Inflammatory macrophage (primary cell): ENCODE measurements around the gene CLK3.

Source experiments
- DNase-seq, 2 donors: peaks; one replicate each; pipeline ENCODE4 v3.0.0-alpha.2; 2020 to 2022

The CLK3 gene

DNA sequence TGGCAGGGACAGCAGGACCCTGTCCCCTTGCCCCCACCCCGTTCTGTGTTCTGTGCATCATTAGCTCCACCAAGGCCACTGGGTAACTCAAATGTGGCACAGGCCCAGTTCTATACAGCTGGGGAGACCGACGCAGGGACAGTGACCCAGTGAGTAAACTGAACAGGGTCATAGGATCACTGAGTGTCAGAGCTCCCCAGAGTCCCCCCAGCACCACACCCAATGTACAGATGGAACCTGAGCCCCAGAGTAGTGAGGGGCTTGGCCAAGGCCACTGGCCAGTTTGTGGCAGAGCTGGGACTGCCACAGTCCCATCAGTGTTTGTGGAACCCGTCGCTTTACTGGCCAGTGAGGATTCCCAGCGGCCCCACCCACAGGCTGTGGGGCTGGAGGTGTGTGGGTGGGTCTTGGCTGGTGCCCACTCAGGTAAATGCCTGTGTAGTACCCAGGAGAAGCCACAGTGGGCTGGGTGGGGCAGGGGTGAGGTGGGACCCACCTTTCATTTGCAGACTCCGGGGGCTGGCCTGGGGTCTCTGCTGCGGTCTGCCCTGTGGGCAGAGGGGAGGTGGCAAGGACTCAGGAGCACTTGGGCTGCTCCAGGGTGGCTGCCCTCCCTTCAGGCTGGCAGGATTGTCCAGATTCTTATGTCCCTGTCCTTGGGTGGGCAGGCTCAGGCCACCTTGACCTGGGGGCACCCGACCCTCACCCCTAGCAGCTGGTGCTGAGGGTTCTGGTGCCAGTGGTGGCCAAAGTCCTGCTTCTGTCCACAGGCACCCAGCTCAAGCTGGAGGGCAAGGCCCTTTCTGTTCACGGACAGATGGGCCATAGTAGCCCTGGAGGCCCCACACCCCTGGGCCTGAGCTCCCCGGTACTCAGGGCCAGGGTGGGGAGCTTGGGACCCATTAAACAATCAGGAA lies 11.6 kb upstream of the CLK3 start:
- no peak for DNase-seq

DNA sequence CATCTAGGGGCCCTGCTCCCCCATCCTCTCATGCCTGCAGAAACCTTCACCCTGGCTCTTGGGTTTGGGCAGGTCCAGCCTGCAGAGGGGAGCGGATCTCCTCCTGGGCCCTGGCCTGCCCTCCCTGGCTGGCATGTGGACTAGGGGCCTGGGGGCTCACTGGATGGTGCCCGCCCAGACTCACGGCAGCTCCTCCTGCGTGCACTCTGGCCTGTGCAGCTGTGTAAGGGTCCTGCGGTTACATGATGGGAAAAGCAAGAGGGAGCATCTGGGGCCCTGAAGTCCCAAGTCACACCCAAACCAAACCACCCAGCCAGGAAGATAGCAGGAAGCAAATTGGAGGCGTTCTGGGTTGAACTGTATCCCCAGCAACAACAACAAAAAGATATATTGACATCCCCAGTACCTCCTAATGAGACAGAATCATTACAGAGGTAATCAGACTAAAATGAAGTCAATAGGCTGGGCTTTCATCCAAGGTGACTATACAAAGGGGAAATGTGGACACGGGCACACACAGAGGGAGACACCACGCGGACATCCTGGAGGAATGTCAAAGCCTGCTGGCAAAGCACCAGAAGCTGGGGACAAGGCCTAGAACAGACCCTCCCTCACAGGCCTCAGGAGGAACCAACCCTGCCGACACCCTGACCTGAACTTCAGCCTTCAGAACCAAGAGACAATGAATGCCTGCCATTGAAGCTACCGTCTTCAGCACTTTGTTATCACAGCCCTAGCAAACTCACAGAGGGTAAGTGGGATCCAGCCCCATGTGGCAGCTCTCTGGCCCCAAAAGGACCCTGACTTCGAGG lies 10.4 kb upstream of the CLK3 start:
- DNase-seq, result no peak

DNA sequence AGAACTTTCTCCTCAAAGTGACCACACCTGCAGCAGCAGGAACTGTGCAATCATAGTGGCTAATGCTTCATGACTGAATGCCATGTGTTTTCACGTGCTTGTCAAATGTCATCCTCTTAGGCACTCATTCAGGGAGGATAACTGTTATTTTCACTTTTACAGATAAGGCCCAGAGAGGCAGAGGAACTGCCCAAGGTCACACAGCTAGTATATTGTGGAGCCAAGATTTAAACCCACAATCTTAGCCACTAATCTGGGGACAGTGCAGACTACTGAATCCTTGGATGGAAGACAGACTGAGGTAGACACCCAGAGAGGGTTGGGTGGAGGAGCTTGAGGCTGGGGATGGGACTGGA lies 9.9 kb upstream of the CLK3 start:
- no peak for DNase-seq

DNA sequence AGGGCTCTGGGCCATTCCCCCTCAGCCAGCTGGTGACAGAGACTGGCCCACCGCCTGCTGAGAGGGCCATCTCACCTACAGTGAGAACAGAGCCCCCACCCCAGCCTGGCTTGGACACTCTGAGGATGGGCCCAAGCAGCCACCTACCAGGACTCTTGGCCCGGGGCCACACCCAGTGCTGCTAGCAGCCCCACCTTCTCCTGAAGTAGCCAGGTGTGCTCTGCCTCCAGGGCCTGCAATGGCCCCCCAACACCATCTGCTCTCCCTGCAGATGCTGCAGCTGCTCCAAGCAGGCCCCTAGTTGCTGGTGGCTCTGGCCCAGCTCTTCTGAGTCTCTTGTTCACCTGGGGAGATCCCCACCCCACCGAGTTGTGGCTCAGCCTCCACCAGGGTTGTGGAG lies 6.8 kb upstream of the CLK3 start:
- DNase-seq, result no peak

DNA sequence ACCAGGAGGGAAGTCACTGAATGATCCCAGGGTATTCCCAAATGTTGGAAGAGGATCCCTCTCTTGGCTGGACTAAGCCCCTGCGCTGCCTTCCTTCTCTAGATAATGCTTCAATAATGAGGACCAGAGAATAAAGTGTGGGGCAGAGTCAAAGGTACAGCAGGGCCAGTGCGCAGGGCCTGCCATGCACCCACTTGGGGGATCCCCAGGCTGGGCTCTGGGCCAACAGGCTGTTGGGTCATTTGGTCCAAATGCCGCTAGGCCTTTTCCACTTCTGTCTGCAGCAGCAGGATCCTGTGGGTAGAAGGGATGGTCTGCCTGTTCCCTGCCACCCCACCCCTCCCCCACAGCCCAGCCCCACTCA lies 5.7 kb upstream of the CLK3 start:
- no peak for DNase-seq

DNA sequence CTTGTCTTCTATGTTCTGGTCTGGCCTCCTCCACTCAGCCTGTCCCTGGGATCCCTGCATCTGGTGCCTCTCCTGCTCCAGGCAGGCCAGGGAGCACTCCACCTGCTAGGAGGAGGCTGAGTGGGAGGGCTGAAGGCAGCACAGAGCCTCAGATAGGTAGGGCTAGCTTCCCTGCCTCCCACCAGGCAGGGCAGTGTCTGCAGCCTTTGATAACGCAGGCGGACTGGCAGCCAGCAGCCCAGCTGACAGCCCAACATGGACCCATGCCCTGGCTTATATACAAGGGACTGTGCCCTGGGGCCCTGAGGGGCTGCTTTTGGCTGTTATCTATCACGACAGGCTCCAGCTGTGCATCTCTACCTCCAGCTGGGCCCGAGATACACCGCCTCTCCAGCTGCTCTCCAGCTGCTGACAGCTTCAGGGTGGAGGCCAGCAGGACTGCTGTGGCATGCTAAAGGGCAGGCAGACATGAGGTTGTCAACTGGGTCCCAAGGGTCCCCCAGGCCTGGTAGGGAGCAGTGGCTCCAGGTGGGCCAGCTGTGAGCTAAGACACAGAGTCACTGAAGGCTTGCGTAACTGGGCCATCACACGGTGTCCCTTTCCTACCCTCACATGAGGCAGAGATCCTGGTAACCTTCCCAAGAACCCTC lies 5.2 kb upstream of the CLK3 start:
- no peak for DNase-seq

DNA sequence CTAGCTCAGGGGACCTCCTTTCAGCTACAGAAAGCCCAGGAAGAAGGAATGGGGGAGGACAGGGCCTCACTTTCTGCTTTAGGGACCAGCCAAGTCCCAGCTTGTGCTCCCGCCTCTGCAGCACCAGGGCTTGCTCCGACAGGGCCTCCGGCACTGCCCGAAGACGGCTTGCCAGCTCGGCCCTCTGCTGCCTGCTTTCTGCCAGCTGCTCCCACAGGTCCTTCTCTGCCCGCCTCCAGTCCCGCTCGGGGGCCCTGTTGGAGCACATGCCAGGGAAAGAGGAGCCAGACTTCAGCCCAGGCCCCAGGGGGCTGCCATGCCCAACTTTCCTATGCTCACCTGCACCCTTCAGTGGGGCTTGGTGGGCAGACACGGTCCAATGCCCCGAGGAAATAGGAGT lies 4.3 kb upstream of the CLK3 start:
- no peak for DNase-seq

DNA sequence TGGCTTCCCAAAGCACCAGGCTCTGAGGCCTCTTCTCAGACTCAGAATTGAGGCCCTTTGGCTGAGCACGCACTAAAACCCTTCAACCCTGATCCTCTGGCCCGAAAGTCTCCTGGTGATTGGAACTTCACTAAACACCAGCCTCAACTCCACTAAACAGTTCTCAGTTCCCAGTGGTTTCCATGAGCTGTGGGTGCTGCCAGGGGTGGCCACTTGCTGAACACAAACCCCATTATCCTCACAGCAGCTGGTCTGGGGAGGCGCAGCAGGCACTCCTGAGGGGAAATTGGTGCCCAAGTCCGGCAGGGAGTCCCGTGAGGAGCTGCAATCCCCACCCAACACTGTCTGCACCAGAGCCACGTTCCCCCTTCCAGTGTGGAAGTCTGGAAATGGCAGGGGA lies 3.8 kb upstream of the CLK3 start:
- DNase-seq, result no peak

DNA sequence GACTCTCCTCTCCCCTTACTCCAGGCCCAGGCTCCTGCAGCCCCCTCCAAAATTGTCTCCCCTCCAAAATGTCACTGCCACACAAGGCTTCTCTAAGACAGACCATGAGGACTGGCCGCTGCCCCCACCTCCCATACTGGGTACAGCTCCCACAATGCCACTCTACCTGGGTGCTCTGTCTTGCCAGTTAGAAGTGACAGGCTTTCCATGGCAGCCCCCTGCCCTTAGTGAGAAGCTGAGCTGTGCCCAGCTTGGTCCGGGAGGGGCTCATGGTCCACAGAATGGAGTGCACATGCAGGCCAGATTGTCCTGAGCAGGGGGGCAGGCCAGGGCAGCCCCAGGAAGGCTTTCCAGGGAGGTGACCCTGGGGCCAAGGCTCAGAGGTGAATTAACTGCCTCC lies 3.0 kb upstream of the CLK3 start:
- no peak for DNase-seq

DNA sequence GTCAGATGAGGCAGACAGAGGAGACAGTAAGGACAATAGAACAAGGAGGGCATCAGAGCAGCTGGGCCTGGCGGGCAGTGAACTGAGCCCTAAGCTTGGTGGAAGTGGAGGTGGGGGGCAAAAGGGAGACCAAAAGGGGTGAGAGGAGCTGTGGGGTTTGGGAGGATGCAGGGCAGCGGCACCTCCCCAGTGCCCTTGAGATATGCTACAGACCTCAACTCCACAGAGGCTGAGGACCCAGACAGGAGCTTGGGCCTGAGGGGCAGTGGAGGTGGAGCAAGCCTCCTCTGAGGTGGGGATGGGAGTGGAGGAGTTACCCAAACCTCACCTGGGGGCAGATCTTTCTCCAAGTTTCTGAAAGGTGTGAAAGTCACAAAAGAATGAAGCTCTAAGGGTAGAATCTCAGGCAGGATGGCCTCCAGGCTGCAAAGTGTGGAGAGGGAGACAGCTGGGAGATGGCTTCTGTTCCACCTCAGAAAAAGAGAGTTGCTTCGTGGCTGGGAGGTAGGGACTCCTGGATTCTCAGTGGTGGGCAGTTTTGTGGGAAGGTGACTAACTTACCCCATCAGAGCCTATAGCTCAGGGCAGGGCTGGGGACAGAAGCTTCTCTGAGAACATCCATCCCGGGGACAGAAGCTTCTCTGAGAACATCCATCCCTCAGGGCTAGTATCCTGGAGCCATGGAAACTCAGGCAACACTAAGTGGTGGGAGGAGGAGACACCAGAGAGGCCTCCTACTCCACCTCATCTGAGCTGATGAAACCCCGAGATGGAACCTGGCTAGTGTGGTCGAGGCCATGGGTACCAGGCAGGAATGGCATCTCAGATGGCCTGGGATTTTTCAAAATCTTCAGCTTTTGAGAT lies 2.3 kb upstream of the CLK3 start:
- DNase-seq, result no peak

DNA sequence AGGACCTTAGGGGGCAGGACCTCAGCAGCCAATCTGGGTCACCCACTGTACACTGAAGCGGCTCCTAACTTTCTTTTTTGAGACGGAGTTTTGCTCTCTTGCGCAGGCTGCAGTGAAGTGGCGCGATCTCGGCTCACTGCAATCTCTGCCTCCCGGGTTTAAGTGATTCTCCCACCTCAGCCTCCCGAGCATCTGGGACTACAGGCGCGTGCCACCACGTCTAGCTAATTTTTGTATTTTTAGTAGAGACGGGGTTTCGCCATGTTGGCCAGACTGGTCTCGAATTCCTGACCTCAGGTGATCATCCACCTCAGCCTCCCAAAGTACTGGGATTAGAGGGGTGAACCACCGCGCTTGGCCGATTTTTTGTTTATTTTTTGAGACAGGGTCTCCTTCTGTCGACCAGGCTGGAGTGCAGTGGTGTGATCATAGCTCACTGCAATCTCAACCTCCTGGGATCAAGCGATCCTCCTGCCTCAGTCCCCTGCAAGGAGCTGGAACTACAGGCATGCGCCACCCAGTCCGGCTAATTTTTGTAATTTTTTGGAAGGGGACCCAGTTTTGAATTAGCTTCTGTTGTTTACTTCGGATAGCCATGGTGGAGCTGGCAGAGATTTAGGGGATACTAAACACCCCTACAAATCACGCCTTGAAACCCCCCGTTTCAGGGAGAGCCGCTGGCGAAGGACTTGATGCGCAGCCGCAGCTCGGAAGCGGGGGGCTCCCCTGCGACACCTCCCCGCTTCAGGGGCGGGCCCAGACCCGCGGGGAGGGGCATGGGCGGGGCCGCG lies 1.5 kb upstream of the CLK3 start:
- no peak for DNase-seq

DNA sequence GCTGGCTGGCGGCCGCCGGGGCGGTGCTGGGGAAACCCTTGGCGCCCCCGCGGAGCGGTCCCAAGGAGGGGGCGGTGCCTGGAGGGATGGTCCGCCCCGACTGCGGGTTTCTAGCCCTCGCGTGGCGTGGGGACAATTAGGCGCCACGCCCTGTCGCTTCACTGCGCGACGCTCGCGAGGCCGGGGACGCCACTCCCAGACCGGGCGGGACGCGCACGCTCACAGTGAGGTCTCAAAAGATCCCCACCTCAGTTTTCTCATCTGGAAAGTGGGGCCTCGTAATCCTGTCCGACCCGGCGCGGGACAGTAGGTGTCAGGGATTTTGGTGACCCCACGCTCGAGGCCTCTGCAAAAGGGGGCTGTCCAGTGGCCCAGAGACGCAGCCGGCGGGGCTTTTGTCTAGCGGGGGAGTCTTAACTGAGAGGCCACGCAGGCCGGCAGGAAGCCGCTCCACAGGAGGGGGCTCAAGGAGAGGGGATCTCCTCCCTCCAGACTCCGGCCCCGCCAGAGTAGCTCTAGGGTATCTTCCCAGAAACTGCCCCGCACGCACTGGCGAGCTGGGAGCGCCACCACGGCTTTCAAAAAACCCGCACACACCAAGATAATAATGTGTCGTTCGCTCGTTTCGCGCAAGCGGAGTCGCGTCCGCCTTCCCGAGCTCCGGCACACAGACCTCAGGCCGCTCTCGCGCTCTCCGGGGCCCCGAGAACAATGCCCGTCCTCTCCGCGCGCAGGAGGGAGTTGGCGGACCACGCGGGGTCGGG lies 710 bp upstream of the CLK3 start:
- peak; percentile 83 to 86 for DNase-seq

DNA sequence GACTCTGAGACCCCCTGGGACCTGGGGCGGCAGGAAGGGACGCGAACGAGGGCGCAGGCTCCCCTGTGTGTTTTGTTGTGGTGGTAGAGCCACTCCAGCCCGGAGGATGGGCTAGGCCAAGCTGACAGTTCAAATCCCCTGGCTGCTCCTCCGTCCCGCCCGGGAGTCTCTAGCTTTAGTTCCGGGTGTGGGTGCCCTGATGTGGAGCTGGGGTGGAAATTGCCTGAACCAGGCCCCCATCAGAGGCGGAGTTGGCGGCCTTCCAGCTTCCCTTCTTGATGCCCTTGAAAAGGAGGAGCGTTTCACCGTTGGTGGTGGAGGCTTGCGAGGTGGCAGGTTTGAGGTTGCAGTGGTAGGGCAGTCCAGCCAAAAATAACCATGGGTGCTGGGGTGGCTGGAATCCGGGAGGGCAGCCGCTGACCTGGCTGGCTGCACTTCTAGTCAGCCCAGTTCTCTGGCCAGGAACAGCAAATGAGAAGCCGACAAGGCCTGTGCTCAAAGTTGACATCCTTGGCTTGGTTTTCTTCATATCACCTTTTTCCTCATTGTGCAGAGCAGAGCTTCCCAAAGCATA lies 817 bp downstream of the CLK3 start:
- DNase-seq, result peak; percentile 80 to 89

DNA sequence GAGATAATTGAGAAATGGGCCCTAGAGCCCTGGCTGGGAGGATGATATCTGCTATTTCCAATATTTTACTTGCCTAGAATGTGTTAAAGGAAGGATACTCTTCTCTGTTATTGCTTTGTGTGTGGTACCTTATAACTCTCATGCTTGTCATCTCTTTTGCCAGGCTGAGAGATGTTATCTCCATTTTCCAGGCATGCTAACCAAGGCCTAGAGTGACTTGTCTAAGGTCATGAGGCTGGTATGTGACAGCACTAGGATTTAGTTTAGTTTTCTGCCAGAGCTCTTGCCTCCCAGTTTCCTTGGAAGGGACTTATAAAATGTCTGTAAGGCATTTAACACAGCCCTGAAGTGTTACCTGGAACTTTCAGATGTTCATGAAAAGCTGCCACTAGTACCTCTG lies 1.4 kb downstream of the CLK3 start:
- DNase-seq, result no peak

DNA sequence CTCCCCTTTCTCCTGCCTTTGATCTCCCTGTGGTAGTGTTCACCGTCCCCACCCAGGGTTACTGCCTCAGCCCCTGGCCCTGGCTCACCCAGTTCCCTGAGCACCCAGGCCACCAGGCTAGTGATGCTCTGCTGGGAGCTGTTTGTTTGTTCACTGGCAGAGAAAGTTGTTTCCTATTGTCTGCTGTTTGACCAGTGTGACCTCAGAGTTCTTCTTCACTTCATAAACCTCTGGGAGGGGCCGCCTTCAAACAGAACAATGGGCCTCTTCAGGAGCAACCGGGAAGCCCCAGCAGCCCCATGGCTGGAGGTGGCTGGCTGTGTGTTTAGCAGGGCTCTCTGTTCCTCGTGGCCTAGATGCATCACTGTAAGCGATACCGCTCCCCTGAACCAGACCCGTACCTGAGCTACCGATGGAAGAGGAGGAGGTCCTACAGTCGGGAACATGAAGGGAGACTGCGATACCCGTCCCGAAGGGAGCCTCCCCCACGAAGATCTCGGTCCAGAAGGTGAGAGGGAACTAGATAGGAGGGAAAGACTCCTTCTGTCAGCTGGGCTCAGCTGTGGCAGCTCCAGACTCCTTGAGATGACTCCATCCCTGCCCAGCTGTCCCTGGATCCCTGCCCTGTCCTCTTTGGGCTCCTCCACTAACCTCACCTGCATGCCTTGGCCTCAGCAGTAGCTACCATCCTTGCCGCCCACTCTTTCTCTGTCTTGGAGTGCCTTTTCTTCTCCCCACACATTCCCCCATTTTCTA lies 3.4 kb downstream of the CLK3 start:
- no peak for DNase-seq

DNA sequence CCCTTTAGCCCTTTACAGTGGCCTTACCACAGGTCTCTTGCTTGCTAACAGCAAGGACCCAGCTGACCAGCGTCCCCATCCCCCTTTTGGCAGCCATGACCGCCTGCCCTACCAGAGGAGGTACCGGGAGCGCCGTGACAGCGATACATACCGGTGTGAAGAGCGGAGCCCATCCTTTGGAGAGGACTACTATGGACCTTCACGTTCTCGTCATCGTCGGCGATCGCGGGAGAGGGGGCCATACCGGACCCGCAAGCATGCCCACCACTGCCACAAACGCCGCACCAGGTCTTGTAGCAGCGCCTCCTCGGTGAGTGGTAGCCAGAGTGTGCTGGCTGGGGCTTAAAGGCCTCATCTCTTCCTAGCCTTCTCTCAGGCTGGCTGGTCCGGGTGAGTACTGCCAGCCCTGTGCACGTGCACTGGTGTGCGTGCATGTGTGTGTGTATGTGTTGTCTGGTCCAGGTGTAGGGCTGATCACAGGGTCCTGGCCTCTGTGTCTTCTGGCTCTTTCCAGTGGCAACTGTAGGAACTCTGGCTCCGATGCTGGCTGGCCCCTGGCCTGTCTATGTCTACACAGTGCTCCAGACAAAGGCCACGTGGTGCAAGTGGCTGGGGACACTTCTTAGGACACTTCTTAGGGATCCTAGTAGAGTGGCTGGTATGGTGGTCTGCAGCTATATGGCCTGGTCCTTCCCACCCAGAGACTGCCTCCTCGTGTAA lies 4.4 kb downstream of the CLK3 start:
- DNase-seq, result no peak

DNA sequence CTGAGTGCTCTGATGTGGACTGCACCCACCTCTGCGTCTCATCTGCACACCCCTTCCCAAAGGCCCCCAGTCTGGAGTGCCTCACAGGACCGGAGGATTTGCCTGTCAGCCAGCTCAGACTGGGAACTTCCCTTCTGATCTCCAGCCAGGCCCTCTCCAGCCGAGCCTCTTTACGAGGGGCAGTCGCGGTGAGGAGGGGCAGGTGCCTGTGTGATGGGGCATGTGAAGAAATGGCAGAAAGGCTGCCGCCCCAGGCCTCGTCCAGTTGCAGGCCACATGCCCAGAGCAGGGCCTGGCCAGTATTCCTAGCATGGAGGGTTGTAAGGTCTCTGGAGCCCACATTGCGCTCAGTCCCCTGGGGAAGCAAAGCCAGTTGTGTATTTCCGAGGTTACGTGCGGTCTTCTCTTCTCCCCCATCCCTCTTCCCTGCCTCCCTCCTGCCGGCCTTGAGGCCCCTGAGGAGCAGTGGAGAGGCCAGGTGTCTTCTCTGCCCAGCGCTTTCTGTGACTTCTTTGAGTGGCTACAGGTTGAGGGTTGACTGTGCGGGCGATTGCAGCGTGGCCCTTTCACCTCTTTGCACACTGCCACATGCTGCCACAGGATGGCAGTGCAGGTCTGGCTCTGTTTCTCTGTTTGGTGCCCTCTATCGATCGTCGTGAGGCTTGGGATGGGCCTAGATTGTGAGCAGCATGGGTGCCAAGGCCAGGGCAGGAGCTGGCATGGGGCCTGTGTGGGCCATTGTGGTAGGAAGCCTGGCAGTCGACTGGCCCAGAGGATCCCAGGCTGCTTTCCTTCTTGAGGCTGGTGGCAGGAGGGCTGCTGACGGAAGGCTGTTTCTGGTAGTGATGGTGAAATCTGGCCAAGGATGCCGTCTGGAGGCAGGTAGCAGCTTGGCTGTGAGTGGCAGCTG lies 5.3 kb downstream of the CLK3 start:
- peak; percentile 81 to 82 for DNase-seq

DNA sequence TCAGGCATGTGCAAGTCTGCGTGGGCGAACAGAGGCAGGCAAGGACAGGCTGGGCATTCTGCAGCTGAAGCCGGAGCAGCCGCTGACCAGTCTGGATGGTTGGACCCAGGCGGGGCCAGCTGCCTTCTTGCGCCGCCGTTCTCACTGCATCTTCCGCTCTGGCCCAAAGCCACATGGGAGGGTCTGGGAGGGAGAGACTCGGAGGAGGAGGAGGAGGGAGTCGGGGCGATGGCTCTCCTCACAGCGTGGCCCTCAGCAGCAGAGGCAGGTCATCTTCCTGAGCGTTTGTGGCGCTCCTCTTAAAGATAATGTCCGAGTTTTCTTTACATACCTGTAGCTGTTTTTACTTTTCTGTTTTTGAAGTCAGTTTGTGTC lies 5.9 kb downstream of the CLK3 start:
- DNase-seq, result no peak
